Endothelial cell of umbilical vein (primary cell): ENCODE data around the gene WNT9A. TPM values are rescaled to one million over a fixed set of nuclear protein-coding genes. Genes with fewer than 3 reads are reported as not detected.

Source experiments
- BruUV-seq: library from RNA; stranded (reverse); fragments of 400-500 nt; replicated peaks from 2 replicates; lab custom pipeline; 2021; lab: Mats Ljungman, UMichigan
- CTCF ChIA-PET: fragments of 300-600, 350-600 bp; sonication (Branson Sonifier 250); formaldehyde crosslinking; loops from one replicate; lab custom pipeline; 2021; ENCODE audit warnings: antibody characterized with exemption, inconsistent platforms; lab: Charles Lee
- POLR2A ChIA-PET: fragments of 300-600, 350-600 bp; sonication (Branson Sonifier 250); formaldehyde crosslinking; loops from one replicate; lab custom pipeline; 2021; ENCODE audit warnings: antibody characterized with exemption, inconsistent platforms; lab: Charles Lee
- DNase-seq: peaks from one replicate; pipeline ENCODE4 v3.0.0-alpha.2; 2011; ENCODE audit warnings: low read depth, low spot score
- FAIRE-seq: peaks from 2 replicates; lab custom pipeline; 2011; peaks lifted over from hg19 to GRCh38; lab: Jason Lieb, UNC
- H2AFZ ChIP-seq: 2 replicates; pipeline ENCODE4 v1.6.0; 2012; ENCODE audit warnings: low read depth, low read length, control low read depth, inconsistent platforms
- H3K27ac ChIP-seq: 2 replicates; pipeline ENCODE4 v1.5.1; 2011; ENCODE audit warnings: low read depth, mild to moderate bottlenecking, control low read depth, low read length, moderate library complexity; ENCODE audit not compliant: insufficient read depth
- H3K27me3 ChIP-seq, 2 experiments: 2 replicates each; pipeline versions ENCODE4 v1.6.0 to v1.6.1; 2011; ENCODE audit warnings: low read length in 2 of 2, mixed read lengths in 1 of 2; ENCODE audit not compliant: control insufficient read depth in 2 of 2, insufficient read depth in 2 of 2
- H3K36me3 ChIP-seq, 2 experiments: 2 replicates in 1 of 2; 3 replicates in 1 of 2; pipeline ENCODE4 v1.5.1; 2011; ENCODE audit warnings: low read length in 2 of 2, mild to moderate bottlenecking in 1 of 2, moderate library complexity in 1 of 2; ENCODE audit not compliant: control insufficient read depth in 2 of 2, insufficient read depth in 2 of 2; ENCODE audit errors: extremely low read depth in 1 of 2
- H3K4me1 ChIP-seq: 3 replicates; pipeline ENCODE4 v1.5.1; 2011; ENCODE audit warnings: mild to moderate bottlenecking, low read length; ENCODE audit not compliant: control insufficient read depth, insufficient read depth; ENCODE audit errors: extremely low read depth
- H3K4me2 ChIP-seq: 2 replicates; pipeline ENCODE4 v1.6.1; 2011; ENCODE audit warnings: low read length, control low read depth, mixed read lengths; ENCODE audit not compliant: insufficient read depth
- H3K4me3 ChIP-seq, 3 experiments: fragments of 200-600 bp in 1 of 3; sonication (generic), shearing (Covaris generic) in 1 of 3; replicated peaks in 1 of 3; 2 replicates each; pipeline ENCODE4 v1.5.1; 2011 to 2016; ENCODE audit warnings: control low read depth in 3 of 3, low read length in 3 of 3, mild to moderate bottlenecking in 2 of 3, inconsistent platforms in 1 of 3, low read depth in 1 of 3, moderate library complexity in 1 of 3; ENCODE audit not compliant: insufficient read depth in 1 of 3
- H3K79me2 ChIP-seq: 2 replicates; pipeline ENCODE4 v1.6.0; 2012; ENCODE audit warnings: low read length, inconsistent platforms; ENCODE audit not compliant: control insufficient read depth, insufficient read depth
- H3K9ac ChIP-seq: replicated peaks from 2 replicates; pipeline ENCODE3; 2011; ENCODE audit warnings: low read length, control low read depth; ENCODE audit not compliant: insufficient read depth; ENCODE audit errors: extremely low read depth
- H3K9me1 ChIP-seq: replicated peaks from 3 replicates; pipeline ENCODE4 v1.6.0; 2011; ENCODE audit warnings: mild to moderate bottlenecking, low read length; ENCODE audit not compliant: control insufficient read depth, insufficient read depth; ENCODE audit errors: extremely low read depth
- H3K9me3 ChIP-seq: replicated peaks from 2 replicates; pipeline ENCODE4 v1.5.1; 2012; ENCODE audit warnings: low read length, inconsistent platforms; ENCODE audit not compliant: control insufficient read depth, insufficient read depth
- H4K20me1 ChIP-seq: replicated peaks from 2 replicates; pipeline ENCODE3; 2011; ENCODE audit warnings: mild to moderate bottlenecking, low read length; ENCODE audit not compliant: control insufficient read depth, insufficient read depth; ENCODE audit errors: extremely low read depth
- CTCF ChIP-seq, 2 donors: IDR thresholded peaks; 1 replicate in 1 of 2; 2 replicates in 1 of 2; pipeline ENCODE4 v1.5.1; 2011; ENCODE audit warnings: low read length in 2 of 2, mild to moderate bottlenecking in 2 of 2, moderate library complexity in 2 of 2, control low read depth in 1 of 2, inconsistent platforms in 1 of 2, low read depth in 1 of 2; ENCODE audit not compliant: insufficient read depth in 1 of 2; ENCODE audit errors: extremely low read depth in 1 of 2
- EZH2 ChIP-seq: IDR thresholded peaks from 2 replicates; pipeline ENCODE4 v1.6.1; 2012; ENCODE audit warnings: borderline replicate concordance, low read depth, mild to moderate bottlenecking, moderate library complexity, low read length, inconsistent platforms; ENCODE audit not compliant: severe bottlenecking
- FOS ChIP-seq: IDR thresholded peaks from 2 replicates; pipeline ENCODE4 v1.6.1; 2011; ENCODE audit warnings: mild to moderate bottlenecking, low read length, moderate library complexity, borderline replicate concordance; ENCODE audit not compliant: insufficient read depth
- GATA2 ChIP-seq: IDR thresholded peaks from 2 replicates; pipeline ENCODE4 v1.7.0; 2011; ENCODE audit warnings: low read depth, mild to moderate bottlenecking, moderate library complexity, mixed read lengths, low read length; ENCODE audit not compliant: insufficient read length, insufficient read depth
- JUN ChIP-seq: IDR thresholded peaks from 2 replicates; pipeline ENCODE4 v1.6.1; 2011; ENCODE audit warnings: borderline replicate concordance, low read depth; ENCODE audit not compliant: insufficient read length, insufficient read depth
- MAX ChIP-seq: IDR thresholded peaks from 2 replicates; pipeline ENCODE4 v1.6.1; 2011; ENCODE audit not compliant: insufficient read depth, insufficient read length
- MYC ChIP-seq: IDR thresholded peaks from one replicate; pipeline ENCODE4 v1.6.1; 2011; ENCODE audit warnings: mild to moderate bottlenecking, low read depth, low read length
- POLR2A ChIP-seq: IDR thresholded peaks from 2 replicates; pipeline ENCODE4 v1.6.1; 2012; ENCODE audit warnings: low read depth, mild to moderate bottlenecking, control low read depth, low read length
- POLR2AphosphoS5 ChIP-seq: IDR thresholded peaks from 2 replicates; pipeline ENCODE4 v1.6.1; 2012; ENCODE audit warnings: low read depth, mild to moderate bottlenecking, control low read depth, low read length, moderate library complexity; ENCODE audit not compliant: insufficient read depth
- dilution Hi-C: fragments of 300-500 bp; cut with MboI; formaldehyde crosslinking; loops from one replicate; pipeline ENCODE4 v1.15.0; 2019; ENCODE audit warnings: low sequenced_read_pairs; ENCODE audit not compliant: extremely low pct_ligation_motif_present
- intact Hi-C: fragments of 100-400 bp; cut with micrococcal nuclease; formaldehyde crosslinking; loops from one replicate; pipeline ENCODE4 v1.10.0; 2022
- polyA plus RNA-seq, 4 experiments: library from polyadenylated mRNA; depleted of rRNA in 3 of 4; stranded (reverse) in 3 of 4; unstranded in 1 of 4; fragments of >200 nt; gene quantifications; 2 replicates each; pipeline versions ENCODE4 v1.2.1 to v1.2.3, GENCODE V29; 2011 to 2012; ENCODE audit warnings: missing spikeins in 1 of 4
- total RNA-seq: library from RNA; stranded (reverse); gene quantifications from 2 replicates; pipeline ENCODE4 v1.2.3, GENCODE V29; 2021

WNT9A gene
- total and polyA plus RNA-seq, 2 donors (not counting 3 experiments of a cell fraction or from before 2014, with no cell fraction given): 5.4 to 6.2 TPM

GRCh38 chr1:227943381-227944089, 4.2 kb downstream of the WNT9A start:
- Histone ChIP-seq H3K27me3 (peaks cover under 1 to 2% of the 10 kb centered on the region in 2 experiments), H3K4me3 (no peak overlapping the region), H3K4me1 (peaks cover 16% of the 10 kb centered on the region), H3K4me2 (no peak overlapping the region), H3K36me3 (no peaks in the 10 kb centered on the region), H3K9ac (no peak overlapping the region), H2AFZ (no peak overlapping the region), H3K27ac (no peak overlapping the region), H4K20me1 (no peaks in the 10 kb centered on the region), H3K9me1 (no peaks in the 10 kb centered on the region), H3K79me2 (no peaks in the 10 kb centered on the region), H3K9me3 (no peaks in the 10 kb centered on the region)
- TF ChIP-seq GATA2 (no peak), POLR2A (no peak), MAX (no peak), MYC (no peak), EZH2 (no peak), POLR2AphosphoS5 (no peak), FOS (no peak), JUN (no peak), CTCF (IDR thresholded peaks at IDR 0.05; ENCODE audit: extremely low read depth in 1 of 2, insufficient read depth in 1 of 2, low read depth in 1 of 2, low read length in 2 of 2) (no peak)
- no peak for FAIRE-seq
- dilution Hi-C loops: no loop called here
- intact Hi-C loops: no loop called here
- CTCF ChIA-PET: interaction anchor here (1.5 kb wide), 1 partner anchor 10 kb away, joined by 5 read pairs; no protein-coding TSS in a partner anchor
- BruUV-seq: no TSS peak
- POLR2A ChIA-PET: no interaction called here
- no peak for DNase-seq
